Measurements from ENCODE around the gene VPS41.

Gene VPS41

GRCh38 chr7:38880035-38880434, 29.0 kb downstream of the VPS41 start:
- no peak overlapping the region for H3K27ac ChIP-seq (ENCODE audit: low read length)
- 0 out of 2 replicates have a peak, but pooled peaks cover 4% of the 10 kb centered on the region for H3K4me1 ChIP-seq (ENCODE audit: low read length)
- TF ChIP-seq EZH2 (optimal IDR thresholded peaks at IDR 0.05; ENCODE audit: low read depth, low read length) (no peak), CTCF (IDR thresholded peaks at IDR 0.05; ENCODE audit: low read length) (no peak), EZH2phosphoT487 (IDR thresholded peaks at IDR 0.05; ENCODE audit: low read length) (no peak)
- H3K4me2 ChIP-seq (ENCODE audit: low read depth, low read length) = no peak overlapping the region
- no peaks in the 10 kb centered on the region for H3F3A ChIP-seq (ENCODE audit: insufficient read depth, low read length)
- peaks cover 37% of the 10 kb centered on the region for H3K79me2 ChIP-seq (ENCODE audit: low read length)
- DNase-seq = no peak
- no peaks in the 10 kb centered on the region for H3K27me3 ChIP-seq (replicated peaks; ENCODE audit: insufficient read depth, low read length)
- no peak overlapping the region for H2AFZ ChIP-seq (ENCODE audit: low read length)
- no peaks in the 10 kb centered on the region for H3K9me3 ChIP-seq (replicated peaks; ENCODE audit: insufficient read depth, low read length)
- H3K36me3 ChIP-seq (replicated peaks; ENCODE audit: insufficient read depth, low read length) = no peaks in the 10 kb centered on the region
- no peak overlapping the region for H3K4me3 ChIP-seq (ENCODE audit: low read length)
- H3K9ac ChIP-seq (ENCODE audit: low read length) = no peak overlapping the region
- no peaks in the 10 kb centered on the region for H3K9me2 ChIP-seq (replicated peaks; ENCODE audit: insufficient read depth, low read length)
- H4K20me1 ChIP-seq (ENCODE audit: insufficient read depth, low read length) = no peaks in the 10 kb centered on the region

GRCh38 chr7:38878694-38879457, 30.1 kb downstream of the VPS41 start:
- TF ChIP-seq EZH2phosphoT487 (IDR thresholded peaks at IDR 0.05; ENCODE audit: low read length) = no peak
- TF ChIP-seq EZH2 (optimal IDR thresholded peaks at IDR 0.05; ENCODE audit: low read depth, low read length) = no peak
- Histone ChIP-seq H3K36me3 (replicated peaks; ENCODE audit: insufficient read depth, low read length) (no peaks in the 10 kb centered on the region), H3K79me2 (ENCODE audit: low read length) (peaks cover 38% of the 10 kb centered on the region), H3K4me2 (ENCODE audit: low read depth, low read length) (no peak overlapping the region), H3K9me2 (replicated peaks; ENCODE audit: insufficient read depth, low read length) (no peaks in the 10 kb centered on the region), H3K4me1 (ENCODE audit: low read length) (0 out of 2 replicates have a peak, but pooled peaks cover 4% of the 10 kb centered on the region), H3F3A (ENCODE audit: insufficient read depth, low read length) (no peaks in the 10 kb centered on the region), H3K27ac (ENCODE audit: low read length) (no peak overlapping the region), H4K20me1 (ENCODE audit: insufficient read depth, low read length) (no peaks in the 10 kb centered on the region), H3K4me3 (ENCODE audit: low read length) (no peak overlapping the region), H3K27me3 (replicated peaks; ENCODE audit: insufficient read depth, low read length) (no peaks in the 10 kb centered on the region), H2AFZ (ENCODE audit: low read length) (no peak overlapping the region), H3K9me3 (replicated peaks; ENCODE audit: insufficient read depth, low read length) (no peaks in the 10 kb centered on the region), H3K9ac (ENCODE audit: low read length) (no peak overlapping the region)
- no peak for DNase-seq

- H3K36me3 ChIP-seq (replicated peaks; ENCODE audit: insufficient read depth, low read length) = no peaks in the 10 kb centered on the region
- peaks cover 33% of the 10 kb centered on the region for H3K79me2 ChIP-seq (ENCODE audit: low read length)
- H3K9me3 ChIP-seq (replicated peaks; ENCODE audit: insufficient read depth, low read length) = no peaks in the 10 kb centered on the region
- H3K9me2 ChIP-seq (replicated peaks; ENCODE audit: insufficient read depth, low read length) = no peaks in the 10 kb centered on the region
- no peak overlapping the region for H3K4me2 ChIP-seq (ENCODE audit: low read depth, low read length)
- no peaks in the 10 kb centered on the region for H4K20me1 ChIP-seq (ENCODE audit: insufficient read depth, low read length)
- H3F3A ChIP-seq (ENCODE audit: insufficient read depth, low read length) = no peaks in the 10 kb centered on the region
- no peak overlapping the region for H2AFZ ChIP-seq (ENCODE audit: low read length)
- no peaks in the 10 kb centered on the region for H3K4me1 ChIP-seq (ENCODE audit: low read length)
- no peak for DNase-seq
- TF ChIP-seq EZH2 (optimal IDR thresholded peaks at IDR 0.05; ENCODE audit: low read depth, low read length) (no peak), CTCF (IDR thresholded peaks at IDR 0.05; ENCODE audit: low read length) (no peak), EZH2phosphoT487 (IDR thresholded peaks at IDR 0.05; ENCODE audit: low read length) (no peak)
- H3K27me3 ChIP-seq (replicated peaks; ENCODE audit: insufficient read depth, low read length) = no peaks in the 10 kb centered on the region
- no peak overlapping the region for H3K9ac ChIP-seq (ENCODE audit: low read length)
- H3K4me3 ChIP-seq (ENCODE audit: low read length) = no peak overlapping the region
- no peak overlapping the region for H3K27ac ChIP-seq (ENCODE audit: low read length)
Observed at GRCh38 chr7:38873433-38873832, 35.6 kb downstream of the VPS41 start.

- Histone ChIP-seq H3K27me3 (replicated peaks; ENCODE audit: insufficient read depth, low read length) (no peaks in the 10 kb centered on the region), H3K4me3 (ENCODE audit: low read length) (no peak overlapping the region), H3K27ac (ENCODE audit: low read length) (no peak overlapping the region), H3K36me3 (replicated peaks; ENCODE audit: insufficient read depth, low read length) (0 out of 2 replicates have a peak, but pooled peaks cover 3% of the 10 kb centered on the region), H3K9me3 (replicated peaks; ENCODE audit: insufficient read depth, low read length) (no peaks in the 10 kb centered on the region), H3K9ac (ENCODE audit: low read length) (no peak overlapping the region), H2AFZ (ENCODE audit: low read length) (no peak overlapping the region), H3K79me2 (ENCODE audit: low read length) (peaks cover 26% of the 10 kb centered on the region), H3K9me2 (replicated peaks; ENCODE audit: insufficient read depth, low read length) (no peaks in the 10 kb centered on the region), H4K20me1 (ENCODE audit: insufficient read depth, low read length) (no peaks in the 10 kb centered on the region), H3K4me1 (ENCODE audit: low read length) (no peaks in the 10 kb centered on the region), H3K4me2 (ENCODE audit: low read depth, low read length) (no peak overlapping the region), H3F3A (ENCODE audit: insufficient read depth, low read length) (no peaks in the 10 kb centered on the region)
- TF ChIP-seq EZH2phosphoT487 (IDR thresholded peaks at IDR 0.05; ENCODE audit: low read length) = no peak
- TF ChIP-seq CTCF (IDR thresholded peaks at IDR 0.05; ENCODE audit: low read length) = no peak
- no peak for TF ChIP-seq EZH2 (optimal IDR thresholded peaks at IDR 0.05; ENCODE audit: low read depth, low read length)
- DNase-seq = no peak
Observed at GRCh38 chr7:38872202-38872601, 36.8 kb downstream of the VPS41 start.

All from MM.1S (cell line).